GM21390 (cell line): ENCODE measurements around the gene ACOT13.
"Not testable (repeated sequence)": the region's sequence is repeated elsewhere in the genome, so short reads cannot be mapped to it uniquely, and the experiment has no call there.

Experiments used
- ATAC-seq: cut with Tn5 transposase; IDR thresholded peaks from one replicate; pipeline ENCODE4 v1.9.1; 2021; ENCODE audit not compliant: unreplicated experiment

Gene ACOT13

GRCh38 chr6:24661759-24662158, 5.1 kb upstream of the ACOT13 start:
- not testable (repeated sequence) for ATAC-seq

GRCh38 chr6:24662236-24662635, 4.6 kb upstream of the ACOT13 start:
- no peak for ATAC-seq

GRCh38 chr6:24663189-24663588, 3.7 kb upstream of the ACOT13 start:
- ATAC-seq = no peak

- ATAC-seq = no peak
Measured at GRCh38 chr6:24664046-24664987, 2.6 kb upstream of the ACOT13 start.

- peak; percentile 42 for ATAC-seq
Measured at GRCh38 chr6:24666097-24666640, 708 bp upstream of the ACOT13 start.

GRCh38 chr6:24667378-24667803, 514 bp downstream of the ACOT13 start:
- ATAC-seq = no peak

GRCh38 chr6:24668066-24668996, 1.5 kb downstream of the ACOT13 start:
- not testable (repeated sequence) for ATAC-seq

- ATAC-seq = no peak
Measured at GRCh38 chr6:24668997-24669361, 2.1 kb downstream of the ACOT13 start.

- not testable (repeated sequence) for ATAC-seq
Measured at GRCh38 chr6:24670492-24670891, 3.6 kb downstream of the ACOT13 start.

GRCh38 chr6:24671077-24671476, 4.2 kb downstream of the ACOT13 start:
- ATAC-seq = not testable (repeated sequence)

- ATAC-seq = no peak
Measured at GRCh38 chr6:24672620-24673182, 5.8 kb downstream of the ACOT13 start.

GRCh38 chr6:24673625-24674024, 6.7 kb downstream of the ACOT13 start:
- ATAC-seq = no peak

GRCh38 chr6:24678792-24679352, 12.0 kb downstream of the ACOT13 start:
- not testable (repeated sequence) for ATAC-seq

GRCh38 chr6:24680582-24680981, 13.7 kb downstream of the ACOT13 start:
- no peak for ATAC-seq

- ATAC-seq = no peak
Measured at GRCh38 chr6:24683297-24684296, 16.7 kb downstream of the ACOT13 start.

GRCh38 chr6:24686408-24686807, 19.5 kb downstream of the ACOT13 start:
- ATAC-seq = no peak

GRCh38 chr6:24686946-24687345, 20.1 kb downstream of the ACOT13 start:
- ATAC-seq = no peak

GRCh38 chr6:24689964-24690363, 23.1 kb downstream of the ACOT13 start:
- ATAC-seq = no peak

- ATAC-seq = no peak
Measured at GRCh38 chr6:24690593-24690992, 23.7 kb downstream of the ACOT13 start.
